DMS79 treated with DMSO at 0.1 percent for 48 hours (cell line): Measurements from ENCODE around the gene CTSW.
"Not testable (repeated sequence)": the region's sequence is repeated elsewhere in the genome, so short reads cannot be mapped to it uniquely, and the experiment has no call there.

ENCODE experiments used
- DNase-seq: peaks from one replicate; lab custom pipeline; 2025; lab: John Stamatoyannopoulos, UW

CTSW gene

GRCh38 chr11:65885808-65886536 is 6.3 kb downstream of the CTSW start:
- no peak for DNase-seq

- DNase-seq, result no peak
These were observed 7.4 kb downstream of the CTSW start for GRCh38 chr11:65886826-65887722.

DNA sequence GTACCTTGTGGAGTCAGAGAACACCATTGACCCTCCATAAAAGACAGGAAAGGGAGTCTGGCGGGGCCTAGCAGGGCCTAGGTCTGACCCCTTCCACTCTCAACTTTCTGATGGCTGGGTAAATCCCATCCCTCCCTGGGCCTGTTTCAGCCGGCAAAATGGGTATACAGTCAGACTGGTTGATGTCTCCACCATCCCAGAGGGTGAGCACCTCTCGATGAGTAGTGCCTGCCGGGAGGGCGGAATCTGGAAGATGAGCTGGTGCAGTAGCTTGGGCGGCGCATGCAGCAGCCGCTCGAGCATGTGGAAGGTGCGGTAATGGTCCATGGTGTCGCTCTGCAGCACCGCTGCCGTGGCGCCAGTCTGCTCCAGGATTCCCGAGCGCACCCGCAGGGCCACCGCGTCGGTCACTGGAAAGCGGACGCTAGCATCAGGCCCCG is 8.1 kb downstream of the CTSW start:
- DNase-seq, result no peak

DNA sequence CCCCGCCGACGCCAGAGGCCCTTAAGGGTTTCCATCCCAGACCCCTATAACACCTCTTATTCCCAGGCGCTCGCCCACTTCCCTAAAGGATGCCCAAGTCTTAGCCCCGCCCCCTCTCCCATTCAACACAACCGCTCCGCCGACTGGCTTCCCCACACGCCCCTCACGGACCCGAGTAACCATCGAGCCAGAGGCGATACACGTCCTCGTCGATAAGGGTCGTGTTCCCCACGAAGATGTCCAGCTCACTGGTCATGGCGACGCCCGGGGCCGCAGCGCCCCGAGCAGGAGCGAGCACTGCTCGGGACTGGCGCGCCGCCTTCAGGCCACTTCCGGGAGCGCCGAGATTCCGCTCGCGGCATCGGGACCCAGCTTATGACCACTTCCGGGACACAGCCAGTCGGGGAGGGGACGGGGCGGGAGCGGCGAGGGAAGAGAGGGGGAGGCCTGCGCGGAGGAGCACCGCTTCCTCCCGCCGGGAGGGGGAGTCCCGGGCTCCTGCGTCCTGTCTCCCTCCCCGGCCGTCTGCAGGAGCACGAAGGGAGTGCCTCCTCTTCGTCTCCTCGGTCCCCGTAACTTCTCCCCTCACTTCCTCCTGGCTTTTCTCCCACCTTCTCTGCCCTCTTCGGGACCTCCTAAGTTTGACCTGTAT is 8.7 kb downstream of the CTSW start, which contains the start of gene FIBP:
Gene FIBP (minus strand): TSS at position 309 of the 652 bp plus-strand sequence. CDS start 53 bp downstream, at position 256.
- peak; percentile 91 for DNase-seq

- peak; percentile 86 for DNase-seq
These were observed 10.9 kb downstream of the CTSW start, which contains the start of gene CCDC85B for GRCh38 chr11:65890324-65891218. TSS of gene CCDC85B (plus strand) at chr11:65890673. CDS start at chr11:65890784, 111 bp downstream.

- DNase-seq, result no peak
These were observed 11.8 kb downstream of the CTSW start for GRCh38 chr11:65891219-65892136.

DNA sequence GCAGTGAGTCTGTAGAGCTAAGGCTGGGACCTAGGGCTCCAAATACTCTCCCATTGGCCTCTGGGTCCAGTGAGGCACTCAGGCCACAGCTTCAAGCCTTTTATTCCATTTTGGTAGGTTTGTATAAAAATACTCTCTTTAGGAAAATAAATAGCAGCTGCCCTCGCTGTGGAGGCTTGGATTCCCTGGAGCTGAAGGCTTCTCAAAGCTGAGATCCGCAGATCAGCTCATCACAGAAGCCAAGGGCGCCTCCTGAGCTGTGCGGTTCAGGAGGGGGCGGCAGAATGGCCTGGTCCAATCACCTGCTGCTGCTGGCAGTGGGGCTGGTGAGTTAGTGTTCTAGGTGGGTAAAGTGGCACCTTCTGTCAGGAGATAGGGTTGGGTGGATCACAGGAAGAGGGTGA is 12.5 kb downstream of the CTSW start:
- not testable (repeated sequence) for DNase-seq

- no peak for DNase-seq
These were observed 13.2 kb downstream of the CTSW start for GRCh38 chr11:65892661-65893317.

DNA sequence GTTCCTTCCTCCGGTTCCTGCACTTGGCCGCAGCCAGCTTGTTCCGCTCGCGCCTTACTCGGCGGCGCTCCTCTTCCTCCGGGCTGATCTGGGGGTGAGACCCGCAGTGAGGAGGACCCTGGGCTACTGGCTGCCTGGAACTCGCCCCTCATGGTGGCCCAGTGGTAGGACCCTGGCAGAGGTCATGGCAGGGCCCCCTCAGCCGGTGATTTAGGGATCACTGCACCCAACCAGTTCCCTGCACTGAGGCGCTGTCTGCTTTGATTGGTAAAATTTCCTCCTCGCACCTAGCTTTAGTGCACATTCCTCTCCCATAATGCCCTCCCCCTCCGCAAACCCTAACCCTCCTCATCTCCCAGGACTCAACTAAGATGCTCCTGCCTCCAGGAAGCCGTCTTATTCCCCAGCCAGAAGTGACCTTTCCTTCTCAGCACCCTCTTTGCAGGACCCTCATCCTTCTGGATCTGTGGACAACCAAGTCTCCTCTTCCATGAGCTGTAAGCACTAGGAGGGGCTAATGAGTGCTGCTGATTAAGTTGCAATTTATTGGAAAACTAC is 14.5 kb downstream of the CTSW start:
- no peak for DNase-seq

DNA sequence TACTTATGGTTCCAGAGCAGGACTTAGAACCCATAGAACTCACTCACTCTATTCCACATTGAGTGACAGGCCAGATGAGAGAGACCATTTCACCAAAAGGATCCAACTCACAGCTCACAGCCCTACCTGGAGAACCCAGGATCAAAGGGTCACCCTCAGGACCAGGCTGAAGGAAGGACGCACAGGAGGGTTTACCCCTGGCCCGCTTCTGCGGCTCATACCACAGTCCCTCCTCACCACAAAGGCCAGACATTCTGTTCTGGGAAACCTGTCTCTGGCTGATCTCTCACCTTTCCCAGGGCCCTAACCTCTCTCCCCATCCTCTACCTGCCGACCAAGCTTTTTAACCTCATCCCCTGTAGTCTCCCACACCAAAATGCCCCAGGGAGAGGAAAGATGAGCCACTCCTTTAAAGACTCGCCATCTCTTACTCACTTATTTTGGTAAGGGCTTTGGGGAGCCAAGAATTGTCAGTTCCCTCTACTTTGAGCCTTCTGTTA is 15.9 kb downstream of the CTSW start:
- no peak for DNase-seq

GRCh38 chr11:65896034-65896999 is 16.7 kb downstream of the CTSW start:
- DNase-seq, result no peak

GRCh38 chr11:65897020-65897471 is 17.4 kb downstream of the CTSW start:
- no peak for DNase-seq

- DNase-seq, result no peak
These were observed 19.2 kb downstream of the CTSW start for GRCh38 chr11:65898656-65899355.

DNA sequence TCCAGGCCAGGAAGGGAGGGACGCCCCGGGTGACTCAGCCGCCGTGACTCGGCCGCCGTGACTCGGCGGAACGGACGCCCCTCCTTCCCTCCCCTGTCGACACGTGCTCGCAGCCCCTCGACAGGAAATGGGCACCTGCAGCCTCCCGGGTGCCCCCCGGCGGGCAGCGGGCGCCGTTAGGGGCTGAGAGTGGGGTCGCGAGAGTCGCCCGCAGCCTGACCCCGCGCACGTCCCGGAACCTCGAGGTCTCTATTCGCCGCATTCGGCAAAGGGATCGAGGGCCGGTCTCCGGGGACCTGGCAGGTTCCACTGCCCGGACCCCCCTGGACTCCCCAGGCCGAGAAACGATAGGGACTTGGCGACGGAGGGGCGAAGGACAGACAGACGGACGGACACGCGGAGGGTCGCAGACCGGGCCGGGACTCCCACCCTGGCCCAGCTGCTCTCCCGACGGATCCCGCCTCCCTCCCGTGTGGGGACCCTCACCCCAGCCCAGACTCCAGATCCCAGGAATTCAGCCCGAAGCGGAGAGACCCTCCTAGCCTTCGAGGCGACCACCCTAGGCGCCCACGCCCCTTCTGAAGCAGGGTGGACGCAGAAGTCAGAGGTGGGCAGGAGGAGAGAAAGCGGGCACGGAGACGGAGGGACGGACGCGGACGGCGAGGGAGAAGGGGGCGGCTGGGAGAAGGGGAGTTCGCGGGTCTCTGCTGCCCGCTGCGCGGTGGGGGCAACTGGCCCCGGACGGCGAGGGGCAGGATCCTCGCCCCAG is 19.9 kb downstream of the CTSW start:
- DNase-seq, result no peak

DNA sequence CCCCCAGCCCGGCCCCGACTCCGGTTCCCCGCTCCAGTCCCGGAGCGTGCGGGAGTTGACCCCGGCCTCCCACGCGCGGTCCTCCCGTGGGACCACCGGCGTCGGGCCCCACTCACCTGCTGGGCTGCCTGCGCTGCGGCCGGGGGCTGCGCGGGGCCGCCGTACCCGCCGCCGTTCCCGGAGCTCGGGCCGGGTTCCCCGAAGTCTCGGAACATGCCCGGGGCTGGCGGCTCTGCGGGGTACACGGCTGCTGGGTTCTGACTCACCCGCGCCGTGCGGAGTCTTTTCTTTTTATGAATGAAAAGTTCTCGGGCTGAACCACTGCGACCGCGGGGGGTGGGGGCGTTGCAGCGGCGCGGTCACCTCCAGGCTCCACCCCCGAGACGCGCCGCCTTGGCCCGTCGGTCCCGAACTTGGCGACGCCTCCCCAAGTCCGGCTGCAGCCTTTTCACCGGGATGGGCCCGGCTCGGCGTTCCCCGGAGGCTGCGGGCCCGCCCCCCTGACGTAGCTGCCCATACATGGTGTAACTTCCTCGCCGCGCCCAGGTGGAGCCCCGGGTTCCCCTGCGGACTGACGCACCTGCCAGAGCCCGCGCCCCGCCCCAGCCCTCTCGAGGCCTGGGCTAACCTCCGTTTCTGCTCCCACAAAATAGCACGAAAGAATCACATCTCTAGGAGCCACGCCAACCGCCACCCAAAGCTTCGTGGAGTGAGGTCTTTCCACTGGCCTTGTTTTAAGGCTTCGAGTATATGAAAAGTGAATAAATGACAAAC is 20.7 kb downstream of the CTSW start, which contains the start of gene FOSL1:
Gene FOSL1 (minus strand): TSS at position 264 of the 774 bp plus-strand sequence. CDS start 49 bp downstream, at position 215.
- DNase-seq, result peak; percentile 67

DNA sequence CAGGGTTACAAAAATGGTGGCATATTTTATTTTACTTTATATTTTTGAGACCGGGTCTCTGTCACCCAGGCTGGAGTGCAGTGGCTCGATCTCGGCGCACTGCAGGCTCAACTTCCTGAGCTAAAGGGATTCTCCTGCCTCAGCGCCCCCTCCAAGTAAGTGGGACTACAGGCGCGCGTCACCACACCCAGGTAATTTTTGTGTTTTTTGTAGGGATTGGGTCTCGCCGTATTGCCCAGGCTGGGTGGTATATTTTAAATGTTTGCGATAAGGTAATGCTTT is 21.2 kb downstream of the CTSW start:
- DNase-seq, result no peak
